Measurements from ENCODE around the gene ANGPTL2.

DNA sequence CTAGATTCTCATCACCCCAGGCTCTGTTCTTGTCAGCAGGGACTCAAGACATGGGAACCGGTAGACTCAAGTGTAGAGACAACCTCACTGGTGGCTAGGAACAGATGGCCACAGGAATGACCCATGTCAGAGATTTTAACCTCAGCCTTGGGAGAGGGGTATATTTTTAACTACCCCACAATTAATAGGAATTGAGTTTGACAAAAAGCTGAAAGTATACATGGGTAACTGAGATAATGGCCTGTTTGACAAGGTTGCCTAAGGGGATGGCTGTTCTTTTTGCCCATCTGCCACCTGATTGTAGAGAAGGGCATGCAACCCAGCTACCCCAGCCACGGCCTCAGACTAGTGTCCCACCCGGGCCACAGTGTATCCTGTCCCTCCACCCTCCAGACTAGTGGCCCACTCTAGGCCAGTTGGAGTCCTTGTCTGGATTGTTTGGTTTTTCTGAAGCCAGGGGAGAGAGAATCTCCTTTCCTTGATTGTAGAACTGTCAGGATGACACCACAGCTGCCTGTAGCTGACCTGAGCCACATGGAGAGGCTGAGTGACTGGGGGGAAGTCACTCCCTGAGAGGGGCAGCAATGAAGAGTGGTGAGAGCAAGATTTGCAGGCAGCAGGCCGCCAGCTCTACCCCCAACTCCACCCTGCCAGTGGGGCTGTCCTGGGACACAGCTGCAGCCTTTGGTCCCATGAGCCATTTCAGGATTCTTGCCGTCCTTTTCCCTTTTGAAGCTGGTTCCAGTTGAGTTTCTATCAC is 14.6 kb upstream of the ANGPTL2 start:
- TF ChIP-seq CTCF (IDR thresholded peaks at IDR 0.05) (no peak), POLR2A (IDR thresholded peaks at IDR 0.05) (no peak)
